Stimulated activated CD8-positive, alpha-beta memory T cell treated with anti-CD3 and anti-CD28 coated beads, Interleukin-12 subunit alpha, Interleukin-12 subunit beta, amount 100 ng/mL, for 4 hours (primary cell): ENCODE measurements around the gene A3GALT2.

ENCODE experiments used
- DNase-seq: peaks from one replicate; pipeline ENCODE4 v3.0.0-alpha.2; 2020; ENCODE audit warnings: low read depth

Gene A3GALT2

DNA sequence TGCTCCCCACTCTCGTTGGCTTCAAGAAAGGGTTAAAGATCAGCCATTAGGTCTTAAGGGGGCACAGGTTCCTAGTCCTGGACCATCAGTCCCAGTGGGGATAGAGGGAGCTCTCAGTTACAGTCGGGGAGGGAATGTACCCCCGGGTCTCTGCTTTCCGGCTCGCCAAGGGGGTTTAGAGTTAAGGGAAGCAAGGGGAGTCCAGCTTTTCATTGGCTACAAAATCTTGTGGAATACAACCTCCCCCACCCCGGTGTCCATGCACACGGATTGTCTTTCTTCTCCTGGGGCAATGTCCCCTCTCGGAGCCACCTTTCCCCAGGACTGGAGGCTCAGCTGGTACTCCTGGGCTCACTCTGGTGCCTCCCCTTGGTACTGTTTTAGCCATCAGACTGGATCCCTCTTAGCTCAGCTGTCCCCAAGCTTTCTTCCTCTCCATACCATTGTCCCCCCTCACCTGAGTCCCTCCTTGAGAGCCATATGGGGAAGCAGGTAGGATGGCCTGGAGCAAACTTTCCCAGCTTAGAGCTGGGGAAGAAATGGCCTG is at the start of gene A3GALT2:
TSS of gene A3GALT2 (minus strand) at position 480 of the 547 bp plus-strand sequence. CDS start at position 480, 0 bp downstream.
- no peak for DNase-seq

DNA sequence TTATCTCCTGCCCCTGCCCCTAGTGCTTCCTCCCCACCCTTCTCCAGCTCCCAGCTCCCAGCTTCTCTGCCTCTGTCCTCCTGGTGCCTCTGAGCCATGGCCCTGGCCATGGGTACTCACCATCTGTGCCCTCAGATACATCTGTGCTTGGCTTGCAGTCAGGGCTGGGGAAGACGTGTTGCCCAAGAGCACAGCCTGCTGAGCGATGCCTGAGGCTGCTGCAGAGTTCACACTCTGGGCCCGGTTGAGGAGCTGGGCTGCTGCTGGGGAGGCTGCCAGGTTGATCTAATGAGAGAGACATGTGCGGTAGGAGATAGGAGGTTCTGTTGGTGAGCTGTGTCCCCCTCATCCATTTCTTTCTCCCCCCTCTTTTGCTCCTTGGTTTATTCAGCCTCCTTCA is 49.4 kb upstream of the A3GALT2 start:
- no peak for DNase-seq

- DNase-seq, result no peak
Observed at GRCh38 chr1:33369764-33370163, 48.9 kb upstream of the A3GALT2 start.

DNA sequence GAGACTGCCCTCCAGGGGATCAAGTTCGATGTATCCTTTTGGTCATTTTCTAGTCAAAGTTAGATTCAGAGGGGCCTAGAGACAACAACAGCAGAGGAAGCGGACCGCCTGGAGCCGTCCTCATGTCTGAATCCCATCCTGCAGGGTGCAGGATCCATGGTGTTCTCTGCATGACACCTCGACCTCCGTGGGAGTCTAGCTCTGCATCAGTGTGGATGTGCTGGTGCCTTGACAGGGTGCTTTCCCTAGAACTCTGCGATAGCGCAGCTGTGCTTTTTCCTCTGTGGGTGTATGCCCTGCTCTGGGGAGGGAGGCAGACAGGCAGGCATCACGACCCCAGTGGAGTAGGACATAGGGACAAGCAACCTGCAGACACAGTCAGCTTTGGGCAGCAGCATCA is 48.2 kb upstream of the A3GALT2 start:
- no peak for DNase-seq

GRCh38 chr1:33368431-33368830 is 47.5 kb upstream of the A3GALT2 start:
- no peak for DNase-seq

- DNase-seq, result peak; percentile 65
Observed at GRCh38 chr1:33367485-33368405, 46.8 kb upstream of the A3GALT2 start.

GRCh38 chr1:33366762-33367484 is 46.0 kb upstream of the A3GALT2 start:
- DNase-seq, result no peak

DNA sequence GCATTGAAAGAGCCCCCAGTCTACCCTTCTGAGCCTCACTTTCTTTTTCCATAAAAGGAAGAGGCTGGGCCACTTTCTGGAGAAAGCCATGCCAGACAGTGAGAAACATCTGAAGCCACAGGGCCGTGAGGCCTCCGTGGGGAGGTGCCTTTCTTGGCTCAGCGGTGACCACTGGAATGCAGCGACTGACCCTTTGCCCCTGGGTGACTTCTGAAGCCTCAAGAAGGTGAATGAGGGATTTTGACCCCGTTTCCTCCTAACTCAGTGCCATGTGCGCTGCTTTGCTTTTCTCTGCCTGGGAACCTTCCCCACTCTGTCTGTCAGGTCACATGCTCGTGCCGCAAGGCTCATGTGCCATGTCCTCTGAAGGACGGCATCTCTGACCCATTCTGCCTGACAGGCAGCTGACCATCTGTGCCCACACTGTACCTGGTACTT is 44.7 kb upstream of the A3GALT2 start:
- no peak for DNase-seq

DNA sequence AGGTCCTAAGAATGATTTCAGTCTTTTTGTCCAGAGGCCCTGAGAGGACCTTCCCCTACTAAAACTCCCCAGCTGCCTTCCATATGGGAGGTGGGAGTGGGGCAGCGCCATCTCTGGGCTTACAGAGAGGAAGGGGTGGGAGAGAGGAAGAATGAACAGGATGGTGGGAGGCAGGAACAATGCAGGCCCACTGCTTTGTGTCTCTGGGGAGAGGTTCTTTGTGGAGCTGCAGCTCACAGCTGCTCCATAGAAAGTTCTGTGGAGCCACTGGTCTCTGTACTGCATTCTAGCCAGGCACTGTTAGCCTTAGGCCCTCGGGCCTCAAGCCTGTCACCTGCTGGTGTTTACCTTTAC is 43.6 kb upstream of the A3GALT2 start:
- no peak for DNase-seq

DNA sequence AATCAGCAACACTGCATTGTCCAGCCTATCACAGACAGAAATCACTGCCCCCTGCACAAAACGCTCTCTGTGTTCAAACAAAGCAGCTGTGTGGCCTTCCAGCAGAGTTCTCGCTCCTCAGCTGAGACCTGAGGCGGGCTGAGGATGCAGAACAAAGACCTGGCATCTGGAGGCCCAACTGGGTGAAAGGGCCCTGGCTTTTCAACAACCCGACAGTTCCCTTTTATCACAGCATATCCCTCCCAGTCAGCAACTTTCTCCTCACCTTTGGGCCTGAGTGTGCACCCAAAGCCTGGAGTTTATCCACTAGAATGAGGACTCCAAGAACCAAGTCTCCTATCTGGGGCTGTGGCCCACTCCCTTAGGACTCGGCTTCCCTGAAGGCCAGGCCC is 42.6 kb upstream of the A3GALT2 start:
- DNase-seq, result no peak

DNA sequence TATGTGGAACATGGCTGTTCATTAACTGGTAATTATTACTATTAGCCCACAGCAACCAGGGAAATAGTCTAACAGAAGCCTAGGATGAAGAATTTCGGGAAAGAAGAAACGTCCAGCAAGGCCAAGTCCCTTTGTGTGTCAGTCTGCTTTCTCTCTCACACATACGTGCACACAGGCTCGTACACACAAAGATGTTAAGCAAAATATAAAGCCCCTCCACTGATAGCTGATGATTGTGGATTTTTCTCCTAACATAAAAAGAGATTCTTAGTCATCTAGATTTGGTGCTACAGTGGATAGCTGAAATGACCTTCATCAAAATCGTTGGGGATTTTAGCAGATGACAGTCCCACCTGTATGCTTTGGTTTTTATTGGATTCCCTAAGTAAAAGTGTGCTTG is 42.1 kb upstream of the A3GALT2 start:
- no peak for DNase-seq

- DNase-seq, result no peak
Observed at GRCh38 chr1:33361532-33362235, 40.8 kb upstream of the A3GALT2 start.

DNA sequence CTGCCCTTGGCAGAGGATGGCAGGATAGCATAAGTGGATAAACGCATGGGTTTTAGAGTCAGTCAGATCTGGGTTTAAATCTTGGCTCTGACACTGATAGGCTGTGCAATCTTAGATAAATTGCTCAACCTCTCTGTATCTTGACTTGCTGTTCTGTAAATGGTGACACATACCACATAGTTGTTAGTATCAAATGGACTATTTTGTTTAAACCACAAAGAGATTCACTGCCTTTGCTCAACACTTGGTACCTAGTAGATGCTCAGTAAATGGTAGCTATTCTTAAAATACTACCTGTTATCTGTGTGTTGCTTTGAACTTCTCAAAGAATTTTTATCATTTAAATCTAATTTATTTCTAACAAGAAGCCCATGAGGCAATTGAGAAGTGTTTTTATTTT is 39.5 kb upstream of the A3GALT2 start:
- no peak for DNase-seq

GRCh38 chr1:33359931-33360330 is 39.0 kb upstream of the A3GALT2 start:
- DNase-seq, result no peak

- no peak for DNase-seq
Observed at GRCh38 chr1:33358795-33359503, 38.1 kb upstream of the A3GALT2 start.

DNA sequence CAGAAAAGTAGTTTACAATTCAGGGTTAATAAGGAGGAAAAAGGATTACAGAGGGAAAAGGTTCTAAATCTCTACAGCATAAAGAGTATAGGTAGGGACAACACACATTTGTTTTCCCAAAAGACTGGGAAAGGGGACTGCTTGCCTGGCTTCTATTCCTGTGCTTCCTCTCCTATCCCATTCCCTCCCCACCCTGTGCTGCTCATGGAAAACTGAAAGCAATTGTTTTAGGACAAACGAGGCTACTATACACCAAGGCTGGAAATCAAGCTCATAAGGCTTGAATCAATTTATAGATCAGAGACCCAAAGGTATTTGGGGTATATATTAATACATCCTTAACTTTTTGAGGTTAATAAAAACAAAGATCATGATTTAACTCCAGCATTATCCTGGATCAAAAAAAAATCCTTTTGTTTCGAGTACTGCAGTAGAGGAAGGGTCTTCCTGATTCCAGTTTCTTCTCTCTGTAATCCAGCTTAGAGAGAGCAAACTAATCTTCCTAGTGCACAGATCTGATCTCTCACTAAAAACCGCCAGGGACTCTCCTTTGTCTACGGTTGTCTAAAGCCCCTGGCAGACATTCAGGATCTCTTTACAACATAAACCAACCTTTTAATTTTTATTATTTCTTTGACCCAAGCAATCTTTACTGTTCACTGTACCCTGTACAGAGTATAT is 37.4 kb upstream of the A3GALT2 start:
- no peak for DNase-seq

- DNase-seq, result no peak
Observed at GRCh38 chr1:33357099-33357498, 36.2 kb upstream of the A3GALT2 start.

DNA sequence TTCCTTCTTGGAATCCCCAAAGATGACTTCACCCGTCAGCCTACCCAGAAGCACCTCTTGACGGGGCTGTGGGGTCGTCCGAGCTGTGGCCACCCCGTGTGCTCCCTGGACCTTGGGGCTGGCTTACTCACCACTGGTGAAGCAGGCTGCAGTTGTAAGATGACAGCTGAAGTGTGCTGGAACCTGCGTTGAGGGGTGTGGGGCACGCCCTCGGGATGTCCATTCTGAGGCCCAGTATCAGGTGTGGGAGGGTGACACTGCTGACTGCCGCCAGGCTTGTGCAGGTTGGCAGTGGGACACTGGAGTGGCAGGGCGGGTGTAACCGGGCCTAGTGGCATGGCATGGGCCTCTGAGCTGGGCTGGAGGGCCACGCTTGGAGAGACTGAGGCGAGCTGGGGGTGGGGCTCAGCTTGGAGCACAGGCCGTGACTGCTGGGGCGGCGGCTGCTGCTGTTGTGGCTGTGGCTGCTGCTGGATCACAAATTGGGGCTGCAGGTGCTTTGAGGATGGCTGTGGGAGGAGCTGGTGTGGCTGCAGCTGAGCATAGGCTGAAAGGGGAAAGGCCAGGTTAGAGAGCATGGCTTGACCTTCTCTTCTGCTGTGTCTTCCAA is 33.9 kb upstream of the A3GALT2 start:
- no peak for DNase-seq

DNA sequence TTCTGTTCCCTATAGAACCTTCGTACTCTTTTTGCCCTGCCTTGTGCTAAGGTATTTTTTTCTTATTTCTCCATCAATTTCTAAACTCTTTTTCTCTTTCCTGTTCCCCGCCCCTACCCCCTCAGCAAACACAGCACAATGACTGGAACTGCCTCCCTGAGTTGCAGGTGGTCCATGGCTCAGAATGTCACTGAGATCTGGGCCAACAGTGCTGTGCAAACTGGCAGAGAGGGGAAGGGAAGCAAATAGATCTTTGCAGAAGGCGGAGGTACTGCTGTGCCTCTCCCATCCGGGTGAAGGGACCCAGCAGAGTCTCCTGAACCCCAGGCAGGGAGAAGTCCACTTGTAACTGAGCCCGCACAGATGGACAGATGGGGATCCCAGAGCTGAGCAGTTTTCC is 32.6 kb upstream of the A3GALT2 start:
- DNase-seq, result no peak

DNA sequence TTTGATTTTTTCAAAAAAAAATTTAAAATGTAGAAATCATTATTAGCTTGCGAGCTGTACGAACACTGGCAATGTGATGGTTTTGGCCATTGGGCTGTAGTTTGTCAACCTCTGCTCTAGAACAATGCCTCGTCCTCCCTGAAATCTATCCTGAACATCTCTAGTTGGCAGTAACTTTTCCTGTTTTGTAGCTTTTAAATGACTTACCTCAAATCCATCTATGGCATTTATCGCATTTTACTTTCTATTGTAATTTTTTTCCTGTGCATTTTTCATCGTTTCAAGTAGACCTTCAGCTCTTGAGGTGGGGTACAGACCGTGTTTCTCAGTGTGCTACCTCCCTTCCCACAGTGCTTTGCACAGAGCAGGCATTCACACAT is 30.4 kb upstream of the A3GALT2 start:
- no peak for DNase-seq
